ENCODE data around the gene SPAG16. TPM values are rescaled to one million over a fixed set of nuclear protein-coding genes. Genes with fewer than 3 reads are reported as not detected.

The SPAG16 gene
- total RNA-seq, 4 donors from 2014 or later, result 14.1 to 43.1 (median 30.2) TPM

- TF ChIP-seq CTCF (IDR thresholded peaks at IDR 0.05) (no peak), POLR2A (IDR thresholded peaks at IDR 0.05) (no peak)
- Histone ChIP-seq H3K27ac (no peak overlapping the region), H3K36me3 (no peaks in the 10 kb centered on the region), H3K4me1 (no peaks in the 10 kb centered on the region), H3K9me3 (peaks cover 0 to 6% (median 0%) of the 10 kb centered on the region in 3 donors), H3K4me3 (no peak overlapping the region), H3K27me3 (no peaks in the 10 kb centered on the region)
- 0 to 21% methylated on average over 1 of the region's 1 CpG for WGBS, 2 donors
- no peak for DNase-seq
- intact Hi-C loops (cut with DNase I), result no loop called here
These were observed 439.4 kb downstream of the SPAG16 start for GRCh38 chr2:213723707-213724106.

- H3K9me3 ChIP-seq, result no peaks in the 10 kb centered on the region
- H3K27ac ChIP-seq, result no peak overlapping the region
- H3K27me3 ChIP-seq, result no peaks in the 10 kb centered on the region
- no peak overlapping the region for H3K4me3 ChIP-seq
- no peaks in the 10 kb centered on the region for H3K36me3 ChIP-seq
- intact Hi-C loops (cut with DNase I), result no loop called here
- H3K4me1 ChIP-seq, result no peaks in the 10 kb centered on the region
- no peak for TF ChIP-seq POLR2A (IDR thresholded peaks at IDR 0.05)
- TF ChIP-seq CTCF (IDR thresholded peaks at IDR 0.05), result no peak
- no peak for DNase-seq
- 86% methylated on average over 1 of the region's 1 CpG; no CpG with 5 or more reads in 1 of the 2 donors for WGBS, 2 donors
These were observed 441.8 kb downstream of the SPAG16 start for GRCh38 chr2:213726101-213726500.

- H3K36me3 ChIP-seq, result no peaks in the 10 kb centered on the region
- H3K27ac ChIP-seq, result no peak overlapping the region
- DNase-seq, result no peak
- no peaks in the 10 kb centered on the region for H3K9me3 ChIP-seq
- no peaks in the 10 kb centered on the region for H3K27me3 ChIP-seq
- intact Hi-C loops (cut with DNase I), result no loop called here
- 58 to 59% methylated on average over 3 of the region's 3 CpGs for WGBS, 2 donors
- TF ChIP-seq CTCF (IDR thresholded peaks at IDR 0.05), result no peak
- no peak for TF ChIP-seq POLR2A (IDR thresholded peaks at IDR 0.05)
- H3K4me3 ChIP-seq, result no peak overlapping the region
- no peaks in the 10 kb centered on the region for H3K4me1 ChIP-seq
These were observed 449.6 kb downstream of the SPAG16 start for GRCh38 chr2:213733893-213734292.

GRCh38 chr2:213740453-213740852 is 456.2 kb downstream of the SPAG16 start:
- H3K27me3 ChIP-seq, result no peaks in the 10 kb centered on the region
- no peak for TF ChIP-seq CTCF (IDR thresholded peaks at IDR 0.05)
- TF ChIP-seq POLR2A (IDR thresholded peaks at IDR 0.05), result no peak
- H3K4me1 ChIP-seq, result no peaks in the 10 kb centered on the region
- no peak overlapping the region for H3K4me3 ChIP-seq
- no peaks in the 10 kb centered on the region for H3K36me3 ChIP-seq
- WGBS, 2 donors, result 86 to 90% methylated on average over 3 of the region's 3 CpGs
- no peak overlapping the region for H3K27ac ChIP-seq
- no peak for DNase-seq
- no peaks in the 10 kb centered on the region for H3K9me3 ChIP-seq
- intact Hi-C loops (cut with DNase I), result no loop called here

GRCh38 chr2:213751446-213751845 is 467.2 kb downstream of the SPAG16 start:
- no peak overlapping the region for H3K4me3 ChIP-seq
- TF ChIP-seq POLR2A (IDR thresholded peaks at IDR 0.05), result no peak
- TF ChIP-seq CTCF (IDR thresholded peaks at IDR 0.05), result no peak
- intact Hi-C loops (cut with DNase I), result no loop called here
- no peaks in the 10 kb centered on the region for H3K4me1 ChIP-seq
- no peaks in the 10 kb centered on the region for H3K27me3 ChIP-seq
- DNase-seq, result no peak
- H3K36me3 ChIP-seq, result no peaks in the 10 kb centered on the region
- WGBS, 2 donors, result 45 to 54% methylated on average over 6 of the region's 6 CpGs
- no peak overlapping the region for H3K27ac ChIP-seq
- H3K9me3 ChIP-seq, result no peaks in the 10 kb centered on the region
